Measurements from ENCODE around the gene IQGAP3.

The IQGAP3 gene

DNA sequence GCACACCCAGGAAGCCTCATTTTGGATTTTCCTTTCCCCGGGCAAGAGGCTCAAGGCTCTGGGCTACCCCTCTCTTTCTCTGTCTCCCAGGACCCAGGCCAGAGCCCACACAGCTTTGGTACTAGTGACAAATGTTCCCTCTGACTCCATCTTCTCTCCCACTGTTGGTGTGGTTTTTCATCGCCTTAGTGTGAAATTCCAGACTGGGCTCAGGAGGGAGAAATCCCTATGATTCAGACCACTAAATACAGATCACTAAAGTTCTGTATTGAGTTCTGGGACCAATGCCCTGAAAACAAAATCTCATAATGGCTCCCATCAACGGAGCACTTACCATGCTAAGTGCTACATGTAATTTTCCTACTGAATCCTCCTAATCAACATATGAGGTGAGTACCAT, 26.1 kb downstream of the IQGAP3 start:
- FAIRE-seq (no peak), DNase-seq (ENCODE audit: low spot score) (no peak)

DNA sequence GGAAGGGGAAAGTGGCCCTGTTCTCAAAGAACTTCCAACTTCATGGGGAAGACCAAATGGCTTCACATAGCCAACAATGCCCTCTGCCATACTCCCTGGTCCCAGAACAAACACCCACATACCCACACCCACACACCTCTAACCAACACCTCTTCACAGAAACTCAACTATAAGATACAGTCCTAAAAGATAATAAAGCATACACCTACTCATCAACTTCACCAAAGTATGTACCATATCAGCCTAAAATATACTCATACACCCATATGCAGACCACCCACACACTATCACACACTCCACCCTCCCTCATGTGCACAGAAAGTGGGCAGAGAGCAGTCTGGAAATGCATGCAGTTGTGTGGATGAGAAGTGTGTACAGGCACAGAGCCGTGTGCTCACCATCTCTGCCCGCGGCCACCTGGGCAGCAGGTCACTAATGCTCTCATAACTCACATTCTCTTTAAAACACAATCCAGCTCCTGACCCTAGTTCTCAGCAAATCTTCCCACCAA, 27.7 kb downstream of the IQGAP3 start:
- no peak for DNase-seq (ENCODE audit: low spot score)
- no peak for FAIRE-seq

DNA sequence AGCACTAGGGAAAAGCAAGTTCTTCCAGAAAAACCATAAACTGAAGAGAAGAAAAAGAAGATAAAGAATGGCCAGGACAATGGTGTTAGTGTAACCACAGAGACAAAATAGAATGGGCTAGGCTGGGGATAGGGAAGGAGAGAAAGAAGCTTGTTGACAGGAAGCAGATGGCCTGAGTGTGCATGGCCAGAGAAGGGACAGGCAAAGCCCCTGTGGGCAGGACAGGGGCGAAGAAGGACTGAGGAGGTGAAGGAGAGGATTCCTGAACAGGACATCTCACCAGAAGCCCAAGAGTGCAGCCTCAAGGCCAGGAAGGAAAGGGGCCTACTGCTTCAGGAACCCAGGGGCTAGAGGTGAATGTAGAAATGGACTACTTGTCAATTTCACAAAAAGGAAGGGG, 29.3 kb downstream of the IQGAP3 start:
- DNase-seq (ENCODE audit: low spot score) (no peak), FAIRE-seq (no peak)

- no peak for DNase-seq (ENCODE audit: low spot score)
- no peak for FAIRE-seq
Measured at GRCh38 chr1:156540955-156541354, 31.4 kb downstream of the IQGAP3 start.

DNA sequence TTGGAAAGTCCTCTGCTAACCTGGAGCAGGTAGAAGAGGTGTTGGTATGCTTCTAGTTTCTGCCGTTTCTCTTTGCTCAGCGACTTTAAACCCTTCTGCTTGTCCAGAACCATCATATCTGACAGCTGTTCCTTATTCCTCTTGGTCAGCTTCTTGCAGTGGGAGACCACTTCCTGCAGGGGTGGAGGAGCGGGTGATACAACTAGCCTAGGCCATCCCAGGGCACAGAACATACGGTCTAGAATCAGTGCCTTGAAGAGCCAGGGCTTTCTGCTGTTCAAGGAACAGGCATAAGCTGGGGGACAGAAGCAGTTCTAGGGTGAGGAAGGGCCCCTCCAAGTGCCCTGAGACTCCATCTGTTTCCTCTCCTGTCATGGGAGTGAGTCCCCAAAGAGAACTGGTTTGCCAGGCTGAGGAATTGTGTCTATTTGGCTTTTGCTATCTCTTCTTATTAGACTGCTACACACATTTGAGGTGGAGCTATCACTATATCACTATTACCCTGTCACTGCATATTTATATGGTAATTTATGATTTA, 32.5 kb downstream of the IQGAP3 start:
- DNase-seq (ENCODE audit: low spot score) (no peak), FAIRE-seq (no peak)

- DNase-seq (ENCODE audit: low spot score) (no peak), FAIRE-seq (no peak)
Measured at GRCh38 chr1:156538711-156539440, 33.5 kb downstream of the IQGAP3 start.

GRCh38 chr1:156537027-156537426, 35.3 kb downstream of the IQGAP3 start:
- FAIRE-seq = no peak

DNA sequence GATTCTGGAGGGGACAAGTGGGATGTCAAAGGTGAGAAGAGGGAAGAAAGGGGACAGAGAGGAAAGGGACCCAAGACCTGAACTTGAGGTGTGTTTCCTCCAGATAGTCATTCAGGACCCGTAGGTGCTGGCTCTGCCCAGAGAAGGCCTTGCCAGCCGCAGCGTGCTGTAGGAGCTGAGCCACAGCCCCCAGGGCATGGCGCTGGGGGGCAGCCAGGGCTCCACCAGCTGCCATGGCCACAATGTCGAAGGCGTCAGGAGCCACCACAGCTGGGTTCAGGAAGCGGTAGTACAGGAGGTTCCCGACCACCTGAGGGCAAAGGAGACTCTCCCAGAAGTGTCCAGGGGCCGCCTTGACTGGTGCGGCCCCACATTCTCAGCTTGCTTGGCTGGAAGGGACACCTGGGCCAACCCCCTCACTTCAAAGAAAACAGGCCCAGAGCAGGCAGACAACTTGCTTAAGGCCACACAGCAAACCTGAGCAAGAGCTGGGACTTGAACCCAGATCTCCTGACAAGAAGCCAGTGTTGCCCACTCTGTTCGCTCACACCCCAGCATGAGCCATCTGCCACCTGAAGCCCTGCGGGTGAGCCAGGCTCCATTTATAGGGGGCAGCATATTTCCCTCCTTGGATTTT, 37.8 kb downstream of the IQGAP3 start:
- no peak for FAIRE-seq

More at GRCh38 chr1:156537027-156537426, 35.3 kb downstream of the IQGAP3 start:
- DNase-seq (ENCODE audit: low spot score) = no peak

DNA sequence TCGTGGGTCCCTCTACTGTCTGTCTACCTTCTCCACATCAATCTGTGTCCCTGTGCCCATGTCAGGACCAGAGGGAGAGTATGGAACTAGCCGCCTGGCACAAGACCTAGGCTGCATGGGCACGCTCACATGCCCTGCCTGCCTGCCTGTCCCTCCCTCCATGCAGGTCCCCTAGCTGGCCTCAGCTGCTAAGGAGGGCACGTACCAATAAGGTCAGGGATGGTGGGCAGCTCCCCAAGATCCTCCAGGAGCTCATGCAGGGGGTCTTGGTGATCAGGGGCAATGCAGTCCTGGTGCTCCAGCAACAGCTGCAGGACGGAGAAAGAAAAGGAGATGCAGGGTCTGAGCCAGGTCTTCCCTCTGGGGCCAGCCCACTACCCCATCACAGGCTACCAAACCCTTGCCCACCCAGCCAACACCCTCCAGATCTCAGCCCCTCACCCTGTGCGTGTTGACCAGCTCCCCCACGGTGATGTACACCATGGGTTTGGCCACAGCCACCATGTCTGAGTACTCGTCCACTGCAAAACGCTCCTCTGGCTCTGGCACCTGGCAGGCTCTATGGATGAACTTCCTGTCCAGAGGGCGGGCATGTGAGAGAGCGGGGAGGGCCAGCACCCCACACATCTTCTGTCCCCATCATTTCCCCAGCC, 38.7 kb downstream of the IQGAP3 start:
- DNase-seq (ENCODE audit: low spot score) (no peak), FAIRE-seq (no peak)

More for the DNA sequence above, 37.8 kb downstream of the IQGAP3 start:
- no peak for DNase-seq (ENCODE audit: low spot score)

DNA sequence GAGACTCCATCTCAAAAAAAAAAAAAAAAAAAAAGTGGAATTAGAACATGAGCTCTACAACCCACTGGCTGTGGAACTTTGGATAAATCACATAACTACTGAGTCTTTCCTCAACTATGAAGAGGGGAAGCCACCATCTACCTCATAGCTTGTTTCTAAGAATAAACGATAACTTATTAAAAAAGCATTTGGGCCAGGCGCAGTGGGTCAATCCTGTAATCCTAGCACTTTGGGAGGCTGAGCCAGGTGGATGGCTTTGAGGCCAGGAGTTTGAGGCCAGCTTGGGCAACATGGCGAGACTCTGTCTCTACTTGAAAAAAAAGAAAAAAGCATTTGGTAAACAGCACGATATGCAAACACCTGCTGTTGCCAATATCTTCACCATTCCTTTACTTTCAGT, 40.0 kb downstream of the IQGAP3 start:
- no peak for FAIRE-seq
- no peak for DNase-seq (ENCODE audit: low spot score)

DNA sequence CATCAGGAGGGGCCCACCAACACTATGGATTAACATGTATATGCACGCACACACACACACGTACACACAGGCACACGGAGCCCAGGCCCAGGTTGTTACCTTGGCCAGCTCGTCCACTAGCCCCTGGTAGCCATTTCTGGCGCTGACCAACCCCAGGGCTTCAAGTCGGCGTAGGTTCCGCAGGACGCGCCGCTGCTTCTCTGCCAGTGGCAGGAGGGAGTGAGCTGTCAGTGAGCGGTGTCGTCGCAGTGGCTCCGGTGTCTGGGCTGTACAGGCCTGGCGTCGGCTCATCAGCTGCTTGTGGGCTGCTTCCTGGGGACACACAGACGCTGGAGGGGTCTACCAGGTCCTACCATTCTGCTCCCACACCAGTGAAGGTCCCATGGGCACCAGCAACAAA, 42.4 kb downstream of the IQGAP3 start:
- DNase-seq (ENCODE audit: low spot score) = no peak
- no peak for FAIRE-seq

DNA sequence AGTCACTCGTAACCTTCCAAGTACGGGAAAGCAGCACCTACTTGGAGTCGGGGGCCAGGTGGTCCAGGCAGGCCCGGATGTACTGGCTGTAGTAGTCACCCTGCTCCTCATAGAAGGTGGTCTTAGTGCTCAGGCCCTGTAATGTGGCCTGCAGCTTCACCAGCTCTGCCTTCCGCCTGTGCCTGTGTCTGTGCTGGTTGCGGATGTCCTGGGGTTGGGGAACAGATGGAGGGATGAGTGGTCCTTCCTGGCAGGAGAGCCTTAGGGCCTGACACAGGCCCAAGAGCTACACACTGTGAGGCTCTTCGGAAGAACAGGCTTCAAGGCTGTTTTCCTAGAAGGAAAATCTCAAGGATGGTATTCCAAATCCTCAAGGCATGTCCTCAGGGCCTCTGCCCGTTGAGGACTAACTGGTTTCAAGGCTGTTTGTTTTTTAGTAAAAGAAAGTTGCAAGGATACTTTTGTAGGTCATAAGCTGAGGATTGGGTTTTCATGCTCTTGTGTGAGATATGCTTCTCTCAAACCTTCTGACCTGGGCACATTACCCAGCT, 43.4 kb downstream of the IQGAP3 start:
- no peak for FAIRE-seq
- no peak for DNase-seq (ENCODE audit: low spot score)

DNA sequence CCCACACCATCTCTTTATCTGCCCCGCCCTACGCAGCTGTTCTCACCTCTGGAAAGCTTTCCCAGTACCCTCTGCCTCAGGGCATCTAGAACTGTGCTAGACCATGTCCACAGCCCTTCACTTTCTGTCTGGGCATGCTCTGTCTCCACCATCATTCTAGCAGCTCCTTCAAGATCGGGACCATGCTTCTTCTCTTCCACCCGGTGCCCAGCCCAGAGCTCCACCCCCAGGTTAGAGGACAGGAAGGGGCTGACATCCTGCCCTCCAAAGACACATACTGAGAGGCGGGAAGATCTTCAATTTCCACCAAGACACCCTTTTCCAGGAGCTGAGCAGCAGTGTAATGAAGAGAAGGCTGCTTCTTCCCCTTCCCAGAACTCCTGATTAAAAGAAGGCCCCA, 44.1 kb downstream of the IQGAP3 start:
- DNase-seq (ENCODE audit: low spot score) = no peak
- no peak for FAIRE-seq

DNA sequence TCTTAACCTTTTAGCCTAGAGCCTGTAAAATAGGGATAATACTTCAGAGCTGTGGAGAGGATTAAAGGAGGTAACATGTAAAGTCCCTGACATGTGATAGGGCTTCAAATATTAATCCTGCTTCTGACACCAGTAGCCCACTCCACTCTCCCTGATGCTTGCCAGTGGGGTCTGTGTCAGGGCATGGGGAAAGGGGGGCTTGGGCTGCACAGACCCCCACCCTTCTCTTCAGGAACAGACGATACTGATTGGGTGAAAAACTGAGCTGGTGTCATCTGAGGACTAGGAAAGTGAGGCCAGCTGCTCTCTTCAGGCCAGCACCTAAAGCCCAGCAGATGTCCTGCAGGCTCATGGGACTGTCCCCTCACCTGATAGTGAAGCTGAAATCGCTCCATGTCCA, 44.8 kb downstream of the IQGAP3 start:
- no peak for FAIRE-seq
- no peak for DNase-seq (ENCODE audit: low spot score)

DNA sequence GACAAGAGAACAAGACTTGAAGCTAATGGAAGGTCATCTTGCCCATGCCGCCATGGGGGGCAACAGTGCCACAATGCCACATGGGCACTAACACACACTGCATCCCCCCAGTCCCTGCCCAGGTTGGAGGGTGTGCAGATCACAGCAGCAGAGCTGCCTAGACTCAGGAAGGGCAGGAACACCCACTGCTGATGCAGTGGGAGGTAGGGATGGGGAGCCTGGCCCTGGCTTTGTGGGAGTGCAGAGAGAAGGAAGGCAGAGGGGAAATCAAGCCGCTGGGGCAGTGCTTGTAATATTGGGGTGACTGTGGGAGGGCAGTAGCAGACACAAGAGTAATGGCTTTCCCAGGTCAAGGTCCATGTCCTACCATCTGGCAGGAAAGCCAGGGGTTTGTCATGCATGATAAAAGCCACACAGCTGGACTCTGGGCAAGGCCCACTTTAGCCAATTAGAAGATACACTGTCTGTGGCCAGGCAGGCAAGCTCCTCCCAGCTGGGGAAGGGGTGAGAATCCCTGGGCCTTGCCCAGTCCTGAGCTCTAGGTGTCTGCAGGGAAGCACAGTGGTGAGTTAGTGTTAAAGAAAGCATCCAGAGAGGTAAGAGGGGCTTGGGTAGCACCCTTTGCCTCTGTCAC, 46.4 kb downstream of the IQGAP3 start:
- DNase-seq (ENCODE audit: low spot score) = no peak

DNA sequence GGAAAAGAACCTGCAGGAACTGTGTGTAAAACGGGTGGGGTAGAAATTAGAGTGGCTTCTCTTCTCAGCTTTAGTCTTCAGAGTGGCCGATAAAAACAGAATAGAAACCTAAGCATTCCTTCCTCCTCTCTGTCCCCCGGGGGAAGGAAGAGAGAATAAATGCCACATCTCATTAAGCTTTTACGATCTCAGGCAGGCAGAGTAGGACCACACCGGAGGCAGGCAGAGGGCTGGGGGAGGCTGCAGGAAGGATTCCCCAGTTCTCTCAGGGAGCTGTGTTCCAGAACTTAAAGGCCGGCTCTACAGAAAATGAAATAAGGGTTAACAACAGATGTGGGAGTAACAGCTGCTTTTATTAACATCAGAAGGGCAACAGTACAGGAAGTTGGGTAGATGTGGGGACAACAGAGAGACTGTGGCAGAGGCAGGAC, 47.3 kb downstream of the IQGAP3 start:
- FAIRE-seq (no peak), DNase-seq (ENCODE audit: low spot score) (no peak)

More for the DNA sequence above, 46.4 kb downstream of the IQGAP3 start:
- no peak for FAIRE-seq

DNA sequence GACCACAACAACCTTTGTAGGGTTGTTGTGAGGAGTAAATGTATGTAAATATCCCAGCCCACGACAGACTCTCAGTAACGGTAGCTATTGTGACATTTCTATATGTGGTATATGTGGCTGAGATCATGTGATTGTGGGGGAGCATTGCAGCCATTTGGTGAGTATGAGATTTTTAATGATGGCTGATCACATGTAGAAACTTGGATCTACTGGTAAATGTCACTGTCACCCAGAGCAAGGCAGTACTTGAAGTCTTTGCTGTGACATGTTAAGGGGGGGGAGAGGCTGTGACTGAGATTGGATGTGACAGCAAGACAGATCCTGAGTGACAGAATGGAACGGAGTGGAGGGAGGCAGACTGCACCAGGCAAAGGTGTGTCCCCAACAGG, 47.9 kb downstream of the IQGAP3 start:
- DNase-seq (ENCODE audit: low spot score) = no peak

DNA sequence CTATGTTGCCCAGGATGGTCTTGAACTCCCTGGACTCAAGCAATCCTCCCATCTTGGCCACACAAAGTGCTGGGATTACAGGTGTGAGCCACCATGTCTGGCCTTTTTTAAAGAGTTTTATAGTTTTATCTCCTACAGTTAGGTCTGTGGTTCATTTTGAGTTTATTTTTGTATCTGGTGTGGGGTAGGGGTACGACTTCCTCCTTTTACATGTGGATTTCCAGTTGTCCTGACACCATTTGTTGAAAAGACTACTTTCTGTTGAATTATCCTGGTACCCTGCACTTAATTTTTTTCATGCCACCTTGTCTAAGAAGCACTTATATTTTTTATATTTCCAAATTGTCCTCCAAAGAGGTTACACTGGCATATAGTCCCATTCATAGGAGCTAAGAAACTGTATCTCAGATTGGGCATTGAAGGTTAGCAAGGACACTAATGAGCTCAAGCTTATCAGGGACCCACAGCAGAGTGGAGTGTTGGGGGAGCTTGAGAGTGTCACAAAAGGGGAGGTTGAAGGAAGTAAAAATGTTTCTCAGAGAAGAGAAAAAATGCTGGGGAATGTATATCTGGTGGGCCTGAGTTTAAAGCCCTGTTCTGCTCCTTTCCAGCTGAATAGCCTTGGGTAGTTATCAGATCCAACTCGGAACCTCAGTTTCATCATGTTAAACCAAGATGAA, 48.4 kb downstream of the IQGAP3 start:
- no peak for DNase-seq (ENCODE audit: low spot score)
- no peak for FAIRE-seq

More for the DNA sequence above, 47.9 kb downstream of the IQGAP3 start:
- no peak for FAIRE-seq

GRCh38 chr1:156522443-156522970, 49.9 kb downstream of the IQGAP3 start:
- no peak for DNase-seq (ENCODE audit: low spot score)
- no peak for FAIRE-seq

GRCh38 chr1:156517748-156518147, 54.6 kb downstream of the IQGAP3 start:
- DNase-seq (ENCODE audit: low spot score) (no peak), FAIRE-seq (no peak)
